GM12874 (cell line): ENCODE results near the gene RAB26.

Experiments used
- CTCF ChIP-seq: IDR thresholded peaks from 2 replicates; pipeline ENCODE4 v1.5.1; 2011; ENCODE audit warnings: low read depth, mild to moderate bottlenecking, control low read depth, low read length, moderate library complexity; ENCODE audit not compliant: insufficient read depth

RAB26 gene

GRCh38 chr16:2189252-2189893, 40.9 kb downstream of the RAB26 start:
- TF ChIP-seq CTCF, result no peak

GRCh38 chr16:2190002-2190658, 41.7 kb downstream of the RAB26 start:
- TF ChIP-seq CTCF, result no peak

GRCh38 chr16:2190659-2191445, 42.4 kb downstream of the RAB26 start:
- no peak for TF ChIP-seq CTCF

- no peak for TF ChIP-seq CTCF
These were observed 43.0 kb downstream of the RAB26 start for GRCh38 chr16:2191446-2191706.

GRCh38 chr16:2194166-2194834, 45.9 kb downstream of the RAB26 start:
- no peak for TF ChIP-seq CTCF

GRCh38 chr16:2194852-2195321, 46.5 kb downstream of the RAB26 start:
- peak; percentile 60 for TF ChIP-seq CTCF
